H9 (cell line): ENCODE data around the gene EDAR. TPM values are rescaled to one million over a fixed set of nuclear protein-coding genes. Genes with fewer than 3 reads are reported as not detected.

ENCODE experiments used
- DNase-seq: peaks from one replicate; pipeline ENCODE4 v3.0.0-alpha.2; 2017
- H2AFZ ChIP-seq: one replicate; pipeline ENCODE4 v1.6.1; 2013; ENCODE audit warnings: mild to moderate bottlenecking, low read length, control low read depth, moderate library complexity
- H2AK5ac ChIP-seq: 2 replicates; pipeline ENCODE4 v1.6.1; 2013; ENCODE audit warnings: low read length, control low read depth, mixed read lengths; ENCODE audit not compliant: insufficient read length
- H2BK120ac ChIP-seq: one replicate; pipeline ENCODE4 v1.6.1; 2013; ENCODE audit warnings: low read depth, mild to moderate bottlenecking, low read length, control low read depth, inconsistent platforms; ENCODE audit not compliant: poor library complexity, severe bottlenecking
- H2BK12ac ChIP-seq: 2 replicates; pipeline ENCODE4 v1.6.1; 2013; ENCODE audit warnings: low read length, control low read depth, mixed read lengths, low read depth; ENCODE audit not compliant: insufficient read length
- H2BK15ac ChIP-seq: 2 replicates; pipeline ENCODE4 v1.6.1; 2013; ENCODE audit warnings: low read depth, low read length, control low read depth
- H2BK20ac ChIP-seq: one replicate; pipeline ENCODE4 v1.6.1; 2013; ENCODE audit warnings: low read depth, mild to moderate bottlenecking, low read length, control low read depth, inconsistent platforms; ENCODE audit not compliant: poor library complexity, severe bottlenecking
- H2BK5ac ChIP-seq: 2 replicates; pipeline ENCODE4 v1.6.1; 2013; ENCODE audit warnings: low read length, control low read depth, mixed read lengths; ENCODE audit not compliant: insufficient read length
- H3K14ac ChIP-seq: 2 replicates; pipeline ENCODE4 v1.6.1; 2013; ENCODE audit warnings: low read length, control low read depth; ENCODE audit not compliant: insufficient read depth
- H3K18ac ChIP-seq: 2 replicates; pipeline ENCODE4 v1.6.1; 2013; ENCODE audit warnings: low read depth, mild to moderate bottlenecking, mixed read lengths, low read length, control low read depth; ENCODE audit not compliant: insufficient read length
- H3K23ac ChIP-seq: 2 replicates; pipeline ENCODE4 v1.6.1; 2013; ENCODE audit warnings: low read length, control low read depth, mixed read lengths, low read depth; ENCODE audit not compliant: insufficient read length
- H3K23me2 ChIP-seq: 2 replicates; pipeline ENCODE4 v1.6.1; 2013; ENCODE audit warnings: low read depth, mild to moderate bottlenecking, mixed read lengths, low read length, control low read depth; ENCODE audit not compliant: insufficient read length, poor library complexity, severe bottlenecking
- H3K27ac ChIP-seq: 2 replicates; pipeline ENCODE4 v1.5.1; 2013; ENCODE audit warnings: low read length, control low read depth, mixed read lengths, low read depth; ENCODE audit not compliant: insufficient read length
- H3K27me3 ChIP-seq: 2 replicates; pipeline ENCODE4 v1.6.1; 2013; ENCODE audit warnings: low read length, control low read depth, inconsistent platforms; ENCODE audit not compliant: insufficient read depth
- H3K4ac ChIP-seq: 2 replicates; pipeline ENCODE4 v1.6.1; 2013; ENCODE audit warnings: low read depth, mild to moderate bottlenecking, control low read depth, inconsistent platforms, low read length, moderate library complexity
- H3K4me1 ChIP-seq: 2 replicates; pipeline ENCODE4 v1.6.1; 2013; ENCODE audit warnings: low read length, control low read depth, inconsistent platforms; ENCODE audit not compliant: insufficient read depth
- H3K4me2 ChIP-seq: 2 replicates; pipeline ENCODE4 v1.6.1; 2013; ENCODE audit warnings: low read length, control low read depth, mixed read lengths; ENCODE audit not compliant: insufficient read length, insufficient read depth
- H3K56ac ChIP-seq: 2 replicates; pipeline ENCODE4 v1.6.1; 2013; ENCODE audit warnings: low read depth, mild to moderate bottlenecking, mixed read lengths, low read length, control low read depth; ENCODE audit not compliant: insufficient read length
- H3K79me1 ChIP-seq: 2 replicates; pipeline ENCODE4 v1.6.1; 2013; ENCODE audit warnings: low read depth, mild to moderate bottlenecking, moderate library complexity, low read length, control low read depth, inconsistent platforms; ENCODE audit not compliant: insufficient read depth, poor library complexity, severe bottlenecking
- H3K79me2 ChIP-seq: 2 replicates; pipeline ENCODE4 v1.6.1; 2013; ENCODE audit warnings: low read length, control low read depth, inconsistent platforms; ENCODE audit not compliant: insufficient read depth
- H3K9ac ChIP-seq: 2 replicates; pipeline ENCODE4 v1.6.1; 2013; ENCODE audit warnings: low read length, control low read depth, mixed read lengths; ENCODE audit not compliant: insufficient read length; ENCODE audit errors: extremely low read depth
- H3K9me3 ChIP-seq: one replicate; pipeline ENCODE4 v1.6.1; 2013; ENCODE audit warnings: low read depth, low read length, inconsistent platforms; ENCODE audit not compliant: control insufficient read depth
- H3T11ph ChIP-seq: one replicate; pipeline ENCODE4 v1.6.1; 2013; ENCODE audit warnings: mild to moderate bottlenecking, low read length, control low read depth, inconsistent platforms
- H4K20me1 ChIP-seq: one replicate; pipeline ENCODE4 v1.6.1; 2013; ENCODE audit not compliant: control insufficient read depth, insufficient read length, insufficient read depth
- H4K5ac ChIP-seq: 2 replicates; pipeline ENCODE4 v1.6.1; 2013; ENCODE audit warnings: low read depth, mild to moderate bottlenecking, mixed read lengths, low read length, control low read depth; ENCODE audit not compliant: insufficient read length
- H4K8ac ChIP-seq: replicated peaks from 2 replicates; pipeline ENCODE4 v1.6.1; 2013; ENCODE audit warnings: low read length, control low read depth, mixed read lengths, low read depth; ENCODE audit not compliant: insufficient read length
- H4K91ac ChIP-seq: 2 replicates; pipeline ENCODE4 v1.6.1; 2013; ENCODE audit warnings: low read depth, mild to moderate bottlenecking, moderate library complexity, mixed read lengths, low read length, control low read depth; ENCODE audit not compliant: insufficient read length
- H3K27ac Mint-ChIP-seq, 3 experiments: 2 replicates in 2 of 3; 3 replicates in 1 of 3; pipeline ENCODE4 v1.8.0; 2020 to 2021; ENCODE audit warnings: mixed read lengths in 3 of 3, mild to moderate bottlenecking in 1 of 3, moderate library complexity in 1 of 3
- H3K27me3 Mint-ChIP-seq: 2 replicates; pipeline ENCODE4 v1.8.0; 2021; ENCODE audit warnings: low read depth, mild to moderate bottlenecking, moderate library complexity, mixed read lengths
- H3K36me3 Mint-ChIP-seq, 3 experiments: 2 replicates in 2 of 3; 3 replicates in 1 of 3; pipeline ENCODE4 v1.8.0; 2020 to 2021; ENCODE audit warnings: low read depth in 3 of 3, mixed read lengths in 3 of 3; ENCODE audit not compliant: insufficient read depth in 1 of 3
- H3K4me1 Mint-ChIP-seq, 2 experiments: 2 replicates each; pipeline ENCODE4 v1.8.0; 2020; ENCODE audit warnings: mixed read lengths in 2 of 2
- H3K4me3 Mint-ChIP-seq, 2 experiments: 2 replicates in 1 of 2; 3 replicates in 1 of 2; pipeline ENCODE4 v1.8.0; 2020 to 2021; ENCODE audit warnings: mild to moderate bottlenecking in 2 of 2, mixed read lengths in 2 of 2, moderate library complexity in 1 of 2
- H3K9me3 Mint-ChIP-seq, 2 experiments: 2 replicates in 1 of 2; 3 replicates in 1 of 2; pipeline ENCODE4 v1.8.0; 2020; ENCODE audit warnings: mild to moderate bottlenecking in 2 of 2, mixed read lengths in 2 of 2, moderate library complexity in 1 of 2
- CTCF ChIP-seq: fragments of 200-600 bp; sonication (generic); conservative IDR thresholded peaks from 3 replicates; pipeline ENCODE4 v1.8.0; 2021; ENCODE audit warnings: antibody characterized with exemption, mild to moderate bottlenecking
- WGBS: extraction: QIAGEN DNeasy Blood & Tissue Kit; methylation state at CpG from one replicate; pipeline ENCODE4 v1.1.7; 2013; ENCODE audit warnings: missing lambda C conversion rate, low lambda C conversion rate, mixed read lengths; ENCODE audit not compliant: insufficient read length; ENCODE audit errors: extremely low coverage; 5-methylcytosine and 5-hydroxymethylcytosine counted together
- total RNA-seq: library from RNA; stranded (reverse); gene quantifications from 2 replicates; pipeline ENCODE4 v1.2.1, GENCODE V29; 2021

Gene EDAR
- total RNA-seq, 1 experiment from 2014 or later, result not detected

- Mint-ChIP-seq H3K4me3 (no peak overlapping the region), H3K9me3 (peaks cover 0 to 3% of the 10 kb centered on the region in 2 experiments; a peak in 1 of 5 replicates), H3K27me3 (peaks cover 39% of the 10 kb centered on the region), H3K36me3 (no peaks in the 10 kb centered on the region), H3K27ac (no peak overlapping the region), H3K4me1 (peaks cover 23 to 31% of the 10 kb centered on the region in 2 experiments)
- H3K56ac ChIP-seq, result no peak overlapping the region
- H2BK12ac ChIP-seq, result no peak overlapping the region
- no peaks in the 10 kb centered on the region for H3K79me2 ChIP-seq
- H2BK20ac ChIP-seq, result no peak overlapping the region
- no peak overlapping the region for H3K18ac ChIP-seq
- no peak overlapping the region for H3K23ac ChIP-seq
- no peak overlapping the region for H3K9ac ChIP-seq
- no peaks in the 10 kb centered on the region; the same call in 1 of the 2 replicates for H3K4me1 ChIP-seq
- no peaks in the 10 kb centered on the region for H4K20me1 ChIP-seq
- no CpG with 5 or more reads among the region's 5 CpGs for WGBS
- H4K8ac ChIP-seq, result no peak overlapping the region
- no peak overlapping the region for H4K5ac ChIP-seq
- DNase-seq, result no peak
- no peaks in the 10 kb centered on the region for H3K79me1 ChIP-seq
- no peak overlapping the region for H2BK120ac ChIP-seq
- no peak overlapping the region; the same call in 1 of the 2 replicates for H2BK15ac ChIP-seq
- no peaks in the 10 kb centered on the region for H3K27me3 ChIP-seq
- no peak overlapping the region for H3K4me2 ChIP-seq
- no peak overlapping the region for H3K14ac ChIP-seq
- no peak overlapping the region for H2AFZ ChIP-seq
- no peak overlapping the region for H3K4ac ChIP-seq
- H4K91ac ChIP-seq, result no peak overlapping the region
- H3K27ac ChIP-seq, result no peak overlapping the region
- no peaks in the 10 kb centered on the region for H3K23me2 ChIP-seq
- no peak for TF ChIP-seq CTCF
- H2BK5ac ChIP-seq, result no peak overlapping the region
- H2AK5ac ChIP-seq, result no peak overlapping the region
- no peak overlapping the region for H3T11ph ChIP-seq
- no peaks in the 10 kb centered on the region for H3K9me3 ChIP-seq
Observed at GRCh38 chr2:109018452-109018851, 29.4 kb upstream of the EDAR start.
